HG02678 (cell line): ENCODE data around the gene PREB.
"Not testable (repeated sequence)": the region's sequence is repeated elsewhere in the genome, so short reads cannot be mapped to it uniquely, and the experiment has no call there.

Source experiments
- ATAC-seq: cut with Tn5 transposase; IDR thresholded peaks from one replicate; pipeline ENCODE4 v1.9.1; 2021; ENCODE audit warnings: mild to moderate bottlenecking, moderate library complexity; ENCODE audit not compliant: unreplicated experiment

The PREB gene

GRCh38 chr2:27127883-27128667, 6.4 kb downstream of the PREB start:
- no peak for ATAC-seq

- ATAC-seq = no peak
Observed at GRCh38 chr2:27126252-27126710, 8.2 kb downstream of the PREB start.

GRCh38 chr2:27125104-27125503, 9.3 kb downstream of the PREB start:
- ATAC-seq = no peak

- no peak for ATAC-seq
Observed at GRCh38 chr2:27123302-27124150, 10.9 kb downstream of the PREB start, which contains the start of gene ABHD1. ABHD1 (plus strand) TSS chr2:27123815; CDS start chr2:27123949, 134 bp downstream.

GRCh38 chr2:27122791-27123190, 11.6 kb downstream of the PREB start:
- ATAC-seq = no peak

GRCh38 chr2:27121906-27122305, 12.5 kb downstream of the PREB start:
- ATAC-seq = no peak

- not testable (repeated sequence) for ATAC-seq
Observed at GRCh38 chr2:27119330-27119670, 15.1 kb downstream of the PREB start.

- ATAC-seq = no peak
Observed at GRCh38 chr2:27118525-27119329, 15.7 kb downstream of the PREB start, which contains the start of gene CGREF1. CGREF1 (minus strand) TSS chr2:27119128; CDS start chr2:27104366, 14,762 bp downstream.

GRCh38 chr2:27117995-27118524, 16.4 kb downstream of the PREB start:
- no peak for ATAC-seq

GRCh38 chr2:27115519-27115918, 18.9 kb downstream of the PREB start:
- no peak for ATAC-seq

- ATAC-seq = not testable (repeated sequence)
Observed at GRCh38 chr2:27111392-27112078, 22.9 kb downstream of the PREB start.

- not testable (repeated sequence) for ATAC-seq
Observed at GRCh38 chr2:27110603-27111352, 23.7 kb downstream of the PREB start.

GRCh38 chr2:27109083-27109482, 25.4 kb downstream of the PREB start:
- ATAC-seq = no peak

- no peak for ATAC-seq
Observed at GRCh38 chr2:27108221-27108620, 26.2 kb downstream of the PREB start.

- ATAC-seq = no peak
Observed at GRCh38 chr2:27105981-27106380, 28.5 kb downstream of the PREB start.

GRCh38 chr2:27102329-27102728, 32.1 kb downstream of the PREB start:
- ATAC-seq = no peak

GRCh38 chr2:27100036-27100435, 34.4 kb downstream of the PREB start:
- no peak for ATAC-seq

GRCh38 chr2:27099334-27099955, 35.0 kb downstream of the PREB start:
- ATAC-seq = no peak

GRCh38 chr2:27097341-27097740, 37.1 kb downstream of the PREB start:
- no peak for ATAC-seq
